Neural cell (in vitro differentiated cells): ENCODE results near the gene RABGGTA. TPM values are rescaled to one million over a fixed set of nuclear protein-coding genes. Genes with fewer than 3 reads are reported as not detected.

Source experiments
- H2AFZ ChIP-seq: fragments of 200-600, 300-800 bp; sonication (generic), shearing (Covaris generic); 2 replicates; pipeline ENCODE4 v1.6.0; 2014; ENCODE audit warnings: low read depth, mild to moderate bottlenecking, antibody characterized with exemption, low read length, moderate library complexity
- H3F3A ChIP-seq: fragments of 200-600 bp; shearing (Covaris generic); 2 replicates; pipeline ENCODE4 v1.6.1; 2016; ENCODE audit warnings: mild to moderate bottlenecking, moderate library complexity, mixed read lengths, antibody characterized with exemption, low read length; ENCODE audit not compliant: insufficient read depth, poor library complexity, severe bottlenecking
- H3K27ac ChIP-seq: fragments of 200-600, 300-800 bp; sonication (generic), shearing (Covaris generic); 2 replicates; pipeline ENCODE4 v1.5.1; 2014; ENCODE audit warnings: mild to moderate bottlenecking, low read length, moderate library complexity
- H3K27me3 ChIP-seq: fragments of 300-800, 200-600 bp; sonication (generic), shearing (Covaris generic); 2 replicates; pipeline ENCODE4 v1.6.0; 2014; ENCODE audit warnings: mild to moderate bottlenecking, low read depth, low read length, moderate library complexity; ENCODE audit not compliant: insufficient read depth
- H3K36me3 ChIP-seq: fragments of 300-800, 200-600 bp; sonication (generic), shearing (Covaris generic); 2 replicates; pipeline ENCODE4 v1.5.1; 2014; ENCODE audit warnings: mild to moderate bottlenecking, antibody characterized with exemption, low read length, moderate library complexity; ENCODE audit not compliant: insufficient read depth
- H3K4me2 ChIP-seq: fragments of 300-800, 200-600 bp; sonication (generic), shearing (Covaris generic); 2 replicates; pipeline ENCODE4 v1.6.0; 2014; ENCODE audit warnings: mild to moderate bottlenecking, low read length
- H3K4me3 ChIP-seq: fragments of 300-800, 200-600 bp; sonication (generic), shearing (Covaris generic); 2 replicates; pipeline ENCODE4 v1.5.1; 2014; ENCODE audit warnings: mild to moderate bottlenecking, low read length, moderate library complexity
- H3K79me2 ChIP-seq: fragments of 200-600 bp; shearing (Covaris generic); replicated peaks from 2 replicates; pipeline ENCODE4 v1.6.0; 2014; ENCODE audit warnings: mild to moderate bottlenecking, low read length, moderate library complexity; ENCODE audit not compliant: insufficient read depth
- H3K9ac ChIP-seq: fragments of 300-800, 200-600 bp; sonication (generic), shearing (Covaris generic); 2 replicates; pipeline ENCODE4 v1.6.1; 2016; ENCODE audit warnings: mild to moderate bottlenecking, low read length, mixed read lengths
- H3K9me2 ChIP-seq: fragments of 200-600 bp; shearing (Covaris generic); 2 replicates; pipeline ENCODE4 v1.6.1; 2016; ENCODE audit warnings: mild to moderate bottlenecking, low read length, mixed read lengths; ENCODE audit not compliant: insufficient read depth
- H3K9me3 ChIP-seq: fragments of 200-600, 300-800 bp; sonication (generic), shearing (Covaris generic); 2 replicates; pipeline ENCODE4 v1.6.1; 2016; ENCODE audit warnings: mild to moderate bottlenecking, mixed run types, low read length, moderate library complexity, mixed read lengths
- H4K20me1 ChIP-seq: fragments of 200-600 bp; shearing (Covaris generic); 2 replicates; pipeline ENCODE4 v1.6.1; 2016; ENCODE audit warnings: mild to moderate bottlenecking, mixed run types; ENCODE audit not compliant: insufficient read depth
- CTCF ChIP-seq: fragments of 450-650 bp; IDR thresholded peaks from 2 replicates; pipeline ENCODE4 v1.5.1; 2014; ENCODE audit warnings: antibody characterized with exemption, mild to moderate bottlenecking, moderate library complexity; ENCODE audit not compliant: poor library complexity, severe bottlenecking
- EP300 ChIP-seq: fragments of 450-650 bp; conservative IDR thresholded peaks from 2 replicates; pipeline ENCODE4 v1.6.1; 2014; ENCODE audit warnings: antibody characterized with exemption, mild to moderate bottlenecking, moderate library complexity; ENCODE audit not compliant: poor library complexity, severe bottlenecking
- EZH2 ChIP-seq: fragments of 200-600, 300-800 bp; shearing (Covaris generic), sonication (generic); IDR thresholded peaks from 2 replicates; pipeline ENCODE4 v1.6.1; 2014; ENCODE audit warnings: antibody characterized with exemption, low read length, borderline replicate concordance, mild to moderate bottlenecking; ENCODE audit not compliant: insufficient read depth, poor library complexity, severe bottlenecking
- MXI1 ChIP-seq: fragments of 450-650 bp; conservative IDR thresholded peaks from 2 replicates; pipeline ENCODE4 v1.6.1; 2014; ENCODE audit warnings: antibody characterized with exemption, mild to moderate bottlenecking; ENCODE audit not compliant: poor library complexity, severe bottlenecking
- RAD21 ChIP-seq: fragments of 450-650 bp; conservative IDR thresholded peaks from 2 replicates; pipeline ENCODE4 v1.6.1; 2014; ENCODE audit warnings: antibody characterized with exemption, mild to moderate bottlenecking, moderate library complexity
- SMC3 ChIP-seq: fragments of 450-650 bp; conservative IDR thresholded peaks from 2 replicates; pipeline ENCODE4 v1.6.1; 2014; ENCODE audit warnings: antibody characterized with exemption, mild to moderate bottlenecking, moderate library complexity; ENCODE audit not compliant: poor library complexity
- TAF1 ChIP-seq: IDR thresholded peaks from 2 replicates; pipeline ENCODE4 v1.6.1; 2012; ENCODE audit warnings: low read depth
- polyA plus RNA-seq: library from polyadenylated mRNA; depleted of rRNA; stranded (reverse); fragments of >200 nt; gene quantifications from 2 replicates; pipeline ENCODE4 v1.2.3, GENCODE V29; 2014

The RABGGTA gene
- polyA plus RNA-seq, 1 donor from 2014 or later, result 33.2 TPM

GRCh38 chr14:24261256-24261968 is 10.0 kb downstream of the RABGGTA start:
- H2AFZ ChIP-seq, result no peak overlapping the region

GRCh38 chr14:24260780-24261157 is 10.6 kb downstream of the RABGGTA start:
- Histone ChIP-seq H3K27ac (no peak overlapping the region), H3K4me2 (no peak overlapping the region), H3K79me2 (no peaks in the 10 kb centered on the region), H3K9ac (no peak overlapping the region), H2AFZ (no peak overlapping the region), H3K27me3 (no peaks in the 10 kb centered on the region), H3K36me3 (no peaks in the 10 kb centered on the region), H3K9me2 (no peaks in the 10 kb centered on the region), H4K20me1 (no peaks in the 10 kb centered on the region), H3K9me3 (no peaks in the 10 kb centered on the region), H3F3A (no peaks in the 10 kb centered on the region), H3K4me3 (no peak overlapping the region)
- TF ChIP-seq CTCF (no peak), TAF1 (no peak), RAD21 (no peak), EZH2 (no peak), SMC3 (no peak)

More at GRCh38 chr14:24261256-24261968, 10.0 kb downstream of the RABGGTA start:
- H3K36me3 ChIP-seq, result no peaks in the 10 kb centered on the region
- no peak overlapping the region for H3K9ac ChIP-seq
- H3K4me2 ChIP-seq, result no peak overlapping the region
- no peak overlapping the region for H3K27ac ChIP-seq
- H3K27me3 ChIP-seq, result no peaks in the 10 kb centered on the region
- no peaks in the 10 kb centered on the region for H4K20me1 ChIP-seq
- TF ChIP-seq CTCF, result no peak
- no peak for TF ChIP-seq EZH2
- TF ChIP-seq TAF1, result no peak
- no peak for TF ChIP-seq MXI1
- H3K9me2 ChIP-seq, result no peaks in the 10 kb centered on the region
- H3K9me3 ChIP-seq, result no peaks in the 10 kb centered on the region
- no peaks in the 10 kb centered on the region for H3K79me2 ChIP-seq
- no peak overlapping the region for H3K4me3 ChIP-seq
- H3F3A ChIP-seq, result no peaks in the 10 kb centered on the region

GRCh38 chr14:24260026-24260779 is 11.2 kb downstream of the RABGGTA start:
- H3K9me3 ChIP-seq, result no peaks in the 10 kb centered on the region
- H3K4me2 ChIP-seq, result no peak overlapping the region
- no peak overlapping the region for H2AFZ ChIP-seq
- TF ChIP-seq TAF1, result no peak
- no peak for TF ChIP-seq EP300
- TF ChIP-seq SMC3, result no peak
- no peak overlapping the region for H3K4me3 ChIP-seq
- H3K79me2 ChIP-seq, result no peaks in the 10 kb centered on the region
- H3K9ac ChIP-seq, result no peak overlapping the region
- no peaks in the 10 kb centered on the region for H3F3A ChIP-seq
- no peaks in the 10 kb centered on the region for H3K36me3 ChIP-seq
- H3K27ac ChIP-seq, result no peak overlapping the region
- H3K27me3 ChIP-seq, result no peaks in the 10 kb centered on the region
- no peaks in the 10 kb centered on the region for H4K20me1 ChIP-seq
- H3K9me2 ChIP-seq, result no peaks in the 10 kb centered on the region
